Suprapubic skin (tissue), 4 donors: ENCODE results near the gene CD33. TPM values are rescaled to one million over a fixed set of nuclear protein-coding genes. Genes with fewer than 3 reads are reported as not detected.

Source experiments
- DNase-seq, 2 donors: peaks; one replicate each; pipeline ENCODE4 v3.0.0-alpha.2; 2019; ENCODE audit warnings: low spot score in 2 of 2
- H3K27ac ChIP-seq: fragments of 200-600 bp; sonication (generic); one replicate; pipeline ENCODE4 v1.5.1; 2019
- H3K27me3 ChIP-seq: fragments of 200-600 bp; sonication (generic); one replicate; pipeline ENCODE4 v1.5.1; 2019
- H3K36me3 ChIP-seq: fragments of 200-600 bp; sonication (generic); one replicate; pipeline ENCODE4 v1.5.1; 2019
- H3K4me1 ChIP-seq: fragments of 200-600 bp; sonication (generic); one replicate; pipeline ENCODE4 v1.5.1; 2019
- H3K4me3 ChIP-seq: fragments of 200-600 bp; sonication (generic); one replicate; pipeline ENCODE4 v1.5.1; 2019; ENCODE audit warnings: mild to moderate bottlenecking
- H3K9me3 ChIP-seq: fragments of 200-600 bp; sonication (generic); one replicate; pipeline ENCODE4 v1.5.1; 2019
- CTCF ChIP-seq, 2 donors: fragments of 200-600 bp in 1 of 2; fragments of 450-650 bp in 1 of 2; sonication (generic) in 1 of 2; IDR thresholded peaks; one replicate each; pipeline ENCODE4 v1.5.1; 2016 to 2019; ENCODE audit warnings: antibody characterized with exemption in 2 of 2, mild to moderate bottlenecking in 1 of 2, moderate library complexity in 1 of 2
- EP300 ChIP-seq: sonication (generic); formaldehyde crosslinking; IDR thresholded peaks from one replicate; pipeline ENCODE4 v1.6.1; 2017; ENCODE audit warnings: antibody characterized with exemption
- POLR2A ChIP-seq, 2 donors: fragments of 450-650 bp; IDR thresholded peaks; one replicate each; pipeline ENCODE4 v1.6.1; 2017; ENCODE audit warnings: antibody characterized with exemption in 2 of 2, mild to moderate bottlenecking in 2 of 2, moderate library complexity in 2 of 2
- POLR2AphosphoS5 ChIP-seq, 3 donors: sonication (generic); formaldehyde crosslinking; IDR thresholded peaks; one replicate each; pipeline ENCODE4 v1.6.1; 2017; ENCODE audit warnings: antibody characterized with exemption in 3 of 3
- WGBS: methylation state at CpG from one replicate; pipeline ENCODE4 v1.1.5; 2018; 5-methylcytosine and 5-hydroxymethylcytosine counted together
- total RNA-seq, 4 donors: library from RNA; depleted of rRNA; stranded (reverse); fragments of >200 nt; gene quantifications; one replicate each; pipeline ENCODE4 v1.1.0, GENCODE V29; 2016

Gene CD33
- total RNA-seq, 4 donors from 2014 or later = 0.51 to 7.0 (median 2.4) TPM

GRCh38 chr19:51200071-51200666 lies 24.7 kb upstream of the CD33 start:
- Histone ChIP-seq H3K4me3 (no peak overlapping the region), H3K27me3 (peaks cover 32% of the 10 kb centered on the region), H3K36me3 (no peaks in the 10 kb centered on the region), H3K4me1 (no peaks in the 10 kb centered on the region), H3K9me3 (no peaks in the 10 kb centered on the region), H3K27ac (no peak overlapping the region)
- DNase-seq = no peak
- 74% methylated on average over 10 of the region's 10 CpGs for WGBS
- TF ChIP-seq POLR2AphosphoS5 (IDR thresholded peaks at IDR 0.05) = no peak
- TF ChIP-seq EP300 = no peak
- no peak for TF ChIP-seq CTCF (IDR thresholded peaks at IDR 0.05)
- TF ChIP-seq POLR2A (IDR thresholded peaks at IDR 0.05) = no peak

- H3K4me1 ChIP-seq = no peaks in the 10 kb centered on the region
- H3K9me3 ChIP-seq = no peaks in the 10 kb centered on the region
- no peaks in the 10 kb centered on the region for H3K36me3 ChIP-seq
- no peak overlapping the region for H3K4me3 ChIP-seq
- 55% methylated on average over 5 of the region's 5 CpGs for WGBS
- TF ChIP-seq POLR2AphosphoS5 (IDR thresholded peaks at IDR 0.05) = no peak
- no peak for TF ChIP-seq POLR2A (IDR thresholded peaks at IDR 0.05)
- TF ChIP-seq CTCF (IDR thresholded peaks at IDR 0.05) = no peak
- no peak for TF ChIP-seq EP300
- no peak overlapping the region for H3K27ac ChIP-seq
- no peak for DNase-seq
- peaks cover 32% of the 10 kb centered on the region for H3K27me3 ChIP-seq
Measured at GRCh38 chr19:51201712-51202111, 23.2 kb upstream of the CD33 start.

- H3K36me3 ChIP-seq = no peaks in the 10 kb centered on the region
- no peak overlapping the region for H3K4me3 ChIP-seq
- H3K27me3 ChIP-seq = peaks cover 26% of the 10 kb centered on the region
- no peak for TF ChIP-seq EP300
- no peak for TF ChIP-seq CTCF (IDR thresholded peaks at IDR 0.05)
- TF ChIP-seq POLR2A (IDR thresholded peaks at IDR 0.05) = no peak
- TF ChIP-seq POLR2AphosphoS5 (IDR thresholded peaks at IDR 0.05) = no peak
- 61% methylated on average over 3 of the region's 3 CpGs for WGBS
- no peak for DNase-seq
- no peaks in the 10 kb centered on the region for H3K4me1 ChIP-seq
- no peak overlapping the region for H3K27ac ChIP-seq
- no peaks in the 10 kb centered on the region for H3K9me3 ChIP-seq
Measured at GRCh38 chr19:51203916-51204315, 21.0 kb upstream of the CD33 start.

GRCh38 chr19:51204321-51204720 lies 20.6 kb upstream of the CD33 start:
- Histone ChIP-seq H3K27me3 (peaks cover 22% of the 10 kb centered on the region), H3K36me3 (no peaks in the 10 kb centered on the region), H3K4me1 (no peaks in the 10 kb centered on the region), H3K4me3 (no peak overlapping the region), H3K9me3 (no peaks in the 10 kb centered on the region), H3K27ac (no peak overlapping the region)
- 73% methylated on average over 6 of the region's 6 CpGs for WGBS
- no peak for TF ChIP-seq POLR2AphosphoS5 (IDR thresholded peaks at IDR 0.05)
- DNase-seq = no peak

- H3K27me3 ChIP-seq = no peaks in the 10 kb centered on the region
- no peaks in the 10 kb centered on the region for H3K9me3 ChIP-seq
- no peak overlapping the region for H3K4me3 ChIP-seq
- no peak for TF ChIP-seq POLR2A (IDR thresholded peaks at IDR 0.05)
- no peak for TF ChIP-seq EP300
- no peak for TF ChIP-seq CTCF (IDR thresholded peaks at IDR 0.05)
- H3K36me3 ChIP-seq = no peaks in the 10 kb centered on the region
- DNase-seq = no peak
- no peak overlapping the region for H3K27ac ChIP-seq
- 71% methylated on average over 2 of the region's 2 CpGs for WGBS
- peaks cover 2% of the 10 kb centered on the region for H3K4me1 ChIP-seq
Measured at GRCh38 chr19:51207747-51208146, 17.1 kb upstream of the CD33 start.
